ENCODE results near the gene LGR5. TPM values are rescaled to one million over a fixed set of nuclear protein-coding genes. Genes with fewer than 3 reads are reported as not detected.

Gene LGR5
- total and polyA plus RNA-seq, 2 of the 4 experiments (the other 2 are of a cell fraction) = not detected

DNA sequence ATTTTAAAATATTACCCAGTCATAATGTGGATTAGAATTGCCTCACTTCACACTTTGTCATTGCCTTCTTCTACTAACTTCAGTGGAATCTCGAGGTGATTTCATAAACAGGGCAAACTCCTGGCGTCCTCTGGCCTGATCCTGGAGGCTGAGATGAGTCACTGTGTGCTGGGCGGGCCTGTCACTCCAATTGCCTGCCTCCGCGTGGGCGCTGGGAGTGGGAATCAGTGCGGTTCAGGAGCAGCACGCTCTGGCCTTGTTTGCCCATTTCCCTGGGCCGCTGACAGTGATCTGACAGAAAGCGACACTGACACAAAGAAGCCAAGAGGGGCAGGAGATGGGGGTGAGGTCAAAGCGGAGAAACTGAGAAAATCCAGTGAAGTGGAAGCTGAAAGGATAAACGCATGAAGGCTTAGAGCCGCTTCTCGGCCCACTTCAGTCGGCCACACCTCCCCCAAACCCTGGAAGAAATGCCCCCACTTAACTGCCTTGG is 29.7 kb downstream of the LGR5 start:
- H3K36me3 ChIP-seq (ENCODE audit: control insufficient read depth, insufficient read depth, low read length) = no peaks in the 10 kb centered on the region
- peak; percentile 69 for DNase-seq
- no peak overlapping the region; the same call in 1 of the 2 replicates for H2AK5ac ChIP-seq (ENCODE audit: low read depth, low read length)
- in situ Hi-C loops (cut with MboI; ENCODE audit: low sequenced_read_pairs) (no loop called here), dilution Hi-C loops (cut with HindIII; ENCODE audit: low sequenced_read_pairs, unreplicated experiment) (no loop called here), intact Hi-C loops (cut with micrococcal nuclease) (no loop called here)
- no peaks in the 10 kb centered on the region for H3K9me3 ChIP-seq (ENCODE audit: control insufficient read depth, insufficient read depth, low read length)
- no peaks in the 10 kb centered on the region for H4K20me1 ChIP-seq (ENCODE audit: insufficient read depth, low read length)
- peak overlapping the region; percentile 71; the same call in 1 of the 2 replicates for H2BK20ac ChIP-seq (ENCODE audit: low read depth, low read length)
- no peak overlapping the region for H4K91ac ChIP-seq (ENCODE audit: insufficient read depth, low read depth, low read length)
- peak overlapping the region; percentile 72 for H2AFZ ChIP-seq (replicated peaks; ENCODE audit: low read length, poor library complexity)
- H3K18ac ChIP-seq (ENCODE audit: low read depth, low read length) = no peak overlapping the region
- no peak overlapping the region for H2BK15ac ChIP-seq (ENCODE audit: low read depth, low read length)
- TF ChIP-seq CEBPB (IDR thresholded peaks at IDR 0.05; ENCODE audit: low read depth, low read length) (peak; percentile 78), MXI1 (IDR thresholded peaks at IDR 0.05; ENCODE audit: borderline replicate concordance, low read depth, low read length) (no peak), SMC3 (IDR thresholded peaks at IDR 0.05; ENCODE audit: low read depth, low read length) (no peak), POLR2A (IDR thresholded peaks at IDR 0.05; ENCODE audit: low read depth, low read length) (no peak), NFE2L2 (IDR thresholded peaks at IDR 0.05; ENCODE audit: low read depth, low read length) (no peak), FOS (IDR thresholded peaks at IDR 0.05; ENCODE audit: low read depth, low read length) (peak; percentile 50), RAD21 (IDR thresholded peaks at IDR 0.05; ENCODE audit: low read length) (no peak), MAZ (IDR thresholded peaks at IDR 0.05; ENCODE audit: borderline replicate concordance, low read depth, low read length) (no peak)
- TF ChIP-seq, protein P1, sequence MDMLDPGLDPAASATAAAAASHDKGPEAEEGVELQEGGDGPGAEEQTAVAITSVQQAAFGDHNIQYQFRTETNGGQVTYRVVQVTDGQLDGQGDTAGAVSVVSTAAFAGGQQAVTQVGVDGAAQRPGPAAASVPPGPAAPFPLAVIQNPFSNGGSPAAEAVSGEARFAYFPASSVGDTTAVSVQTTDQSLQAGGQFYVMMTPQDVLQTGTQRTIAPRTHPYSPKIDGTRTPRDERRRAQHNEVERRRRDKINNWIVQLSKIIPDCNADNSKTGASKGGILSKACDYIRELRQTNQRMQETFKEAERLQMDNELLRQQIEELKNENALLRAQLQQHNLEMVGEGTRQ (IDR thresholded peaks at IDR 0.05; ENCODE audit: low read depth, low read length) = no peak
- H3K56ac ChIP-seq (ENCODE audit: extremely low read depth, insufficient read depth, low read length) = no peak overlapping the region
- H3K4ac ChIP-seq (ENCODE audit: low read depth, low read length) = no peak overlapping the region
- no peak overlapping the region for H3K23ac ChIP-seq (ENCODE audit: low read depth, low read length)
- H3K27me3 ChIP-seq (ENCODE audit: control insufficient read depth, insufficient read depth, low read length) = peaks cover 10% of the 10 kb centered on the region
- no peak overlapping the region for H3K14ac ChIP-seq (replicated peaks; ENCODE audit: low read depth, low read length)
- no peaks in the 10 kb centered on the region for H3K4me1 ChIP-seq (ENCODE audit: control insufficient read depth, insufficient read depth, low read length)
- H3K4me2 ChIP-seq (ENCODE audit: low read depth, low read length) = no peak overlapping the region
- H2BK5ac ChIP-seq (ENCODE audit: low read depth, low read length, poor library complexity, severe bottlenecking) = no peak overlapping the region
- peak overlapping the region; percentile 30 for H2AK9ac ChIP-seq (replicated peaks; ENCODE audit: low read depth, low read length, poor library complexity)
- no TSS peak for BruUV-seq (replicated peaks)
- POLR2A ChIA-PET (ENCODE audit: unreplicated experiment) = no interaction called here
- H3K9ac ChIP-seq (ENCODE audit: low read depth, low read length) = no peak overlapping the region
- ATAC-seq (ENCODE audit: low read depth) = peak; percentile 59
- H3K79me1 ChIP-seq (ENCODE audit: low read depth in 1 of 2, low read length in 2 of 2) = no peaks in the 10 kb centered on the region
- peak overlapping the region; percentile 68; the same call in 1 of the 2 replicates for H2BK120ac ChIP-seq (ENCODE audit: low read depth, low read length)
- 61% methylated on average over 2 of the region's 15 CpGs; no CpG with 5 or more reads in 1 of the 2 experiments for WGBS, 2 experiments (ENCODE audit: extremely low coverage in 2 of 2, insufficient read length in 1 of 2)
- H3K27ac ChIP-seq (ENCODE audit: insufficient read depth, low read length) = no peak overlapping the region
- 0 out of 2 replicates have a peak, but pooled peaks cover 3% of the 10 kb centered on the region for H3K9me1 ChIP-seq (ENCODE audit: insufficient read depth, low read length)
- no peak overlapping the region for H3K4me3 ChIP-seq (ENCODE audit: insufficient read depth, low read depth, low read length)
- H4K8ac ChIP-seq (ENCODE audit: low read depth in 2 of 2, low read length in 2 of 2) = no peak overlapping the region
- CTCF ChIA-PET = no interaction called here
- H4K5ac ChIP-seq (ENCODE audit: low read depth, low read length) = no peak overlapping the region

All from IMR-90 (cell line).